GM18519 (cell line): ENCODE measurements around the gene CD27.
A peak's percentile ranks its signal among the peaks of the same experiment; 100 is the strongest.
"Not testable (repeated sequence)": the region's sequence is repeated elsewhere in the genome, so short reads cannot be mapped to it uniquely, and the experiment has no call there.

Source experiments
- ATAC-seq: cut with Tn5 transposase; IDR thresholded peaks from one replicate; pipeline ENCODE4 v1.9.1; 2021; ENCODE audit warnings: mild to moderate bottlenecking, moderate library complexity; ENCODE audit not compliant: unreplicated experiment, low FRiP score

The CD27 gene

GRCh38 chr12:6477601-6478377 lies 33.0 kb downstream of the CD27 start:
- not testable (repeated sequence) for ATAC-seq

GRCh38 chr12:6478416-6478815 lies 33.7 kb downstream of the CD27 start:
- no peak for ATAC-seq

DNA sequence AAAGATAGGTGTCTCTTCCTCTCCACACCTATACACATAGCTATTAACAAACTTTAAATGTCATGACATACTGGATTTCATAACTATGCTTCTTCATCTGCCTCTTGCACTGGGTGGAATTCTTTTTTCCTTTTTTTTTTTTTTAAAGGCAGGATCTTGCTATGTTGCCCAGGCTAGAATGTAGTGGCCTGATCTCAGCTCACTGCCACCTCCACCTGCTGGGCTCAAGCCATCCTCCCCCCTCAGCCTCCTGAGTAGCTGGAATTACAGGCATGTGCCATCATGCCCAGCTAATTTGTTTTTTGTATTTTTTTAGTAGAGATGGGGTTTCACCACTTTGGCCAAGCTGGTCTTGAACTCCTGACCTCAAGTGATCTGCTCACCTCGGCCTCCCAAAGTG lies 43.5 kb downstream of the CD27 start:
- ATAC-seq: no peak

DNA sequence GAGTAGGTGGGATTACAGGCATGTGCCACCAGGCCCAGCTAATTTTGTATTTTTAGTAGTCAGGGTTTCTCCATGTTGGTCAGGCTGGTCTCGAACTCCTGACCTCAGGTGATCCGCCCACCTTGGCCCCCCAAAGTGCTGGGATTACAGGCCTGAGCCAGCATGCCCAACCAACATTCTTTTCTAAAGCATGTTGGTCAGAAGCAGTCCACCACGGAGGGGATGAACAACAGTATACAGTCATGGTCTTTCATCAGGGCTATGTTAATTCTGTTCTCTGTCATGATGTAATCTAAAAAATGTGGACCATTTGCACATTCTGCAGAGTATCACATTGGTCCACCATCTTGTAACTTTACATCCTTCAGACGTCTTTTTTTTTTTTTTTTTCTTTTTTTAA lies 44.7 kb downstream of the CD27 start:
- no peak for ATAC-seq

GRCh38 chr12:6490673-6491072 lies 45.9 kb downstream of the CD27 start:
- not testable (repeated sequence) for ATAC-seq

DNA sequence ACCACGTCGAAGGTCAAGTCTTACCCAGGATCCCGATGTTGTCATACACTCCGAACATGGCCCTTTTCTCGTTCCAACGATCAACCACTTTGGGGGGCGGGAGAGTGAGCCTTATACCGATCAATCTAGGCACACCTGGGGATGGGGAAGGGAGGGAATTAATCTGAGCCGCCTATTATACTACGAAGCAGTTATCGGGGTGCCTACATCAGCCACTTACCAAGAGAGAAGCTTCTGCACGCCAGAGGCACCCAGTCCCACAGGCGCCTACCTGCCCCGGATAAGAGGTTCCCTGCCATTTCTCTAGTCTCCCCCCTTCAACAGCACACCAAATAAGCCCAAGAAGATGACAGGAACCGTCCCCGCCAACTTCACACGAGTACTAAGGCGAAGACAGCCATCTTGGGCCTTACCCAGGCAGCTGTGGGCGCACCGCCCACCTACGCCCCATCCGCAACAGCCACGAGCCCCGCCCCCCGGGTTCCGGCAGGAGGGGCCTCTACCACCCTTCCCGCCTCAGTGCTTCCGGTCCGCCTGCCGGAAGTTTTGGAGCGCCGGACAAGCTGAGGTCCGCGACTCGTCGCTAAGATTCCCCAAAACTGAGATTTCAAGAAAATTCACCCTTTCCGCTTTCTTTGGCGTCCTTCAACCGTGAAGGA lies 48.2 kb downstream of the CD27 start, which contains the start of gene MRPL51:
Gene MRPL51 (minus strand): TSS at position 425 of the 659 bp plus-strand sequence. CDS start 126 bp downstream, at position 299.
- peak; percentile 40 for ATAC-seq

DNA sequence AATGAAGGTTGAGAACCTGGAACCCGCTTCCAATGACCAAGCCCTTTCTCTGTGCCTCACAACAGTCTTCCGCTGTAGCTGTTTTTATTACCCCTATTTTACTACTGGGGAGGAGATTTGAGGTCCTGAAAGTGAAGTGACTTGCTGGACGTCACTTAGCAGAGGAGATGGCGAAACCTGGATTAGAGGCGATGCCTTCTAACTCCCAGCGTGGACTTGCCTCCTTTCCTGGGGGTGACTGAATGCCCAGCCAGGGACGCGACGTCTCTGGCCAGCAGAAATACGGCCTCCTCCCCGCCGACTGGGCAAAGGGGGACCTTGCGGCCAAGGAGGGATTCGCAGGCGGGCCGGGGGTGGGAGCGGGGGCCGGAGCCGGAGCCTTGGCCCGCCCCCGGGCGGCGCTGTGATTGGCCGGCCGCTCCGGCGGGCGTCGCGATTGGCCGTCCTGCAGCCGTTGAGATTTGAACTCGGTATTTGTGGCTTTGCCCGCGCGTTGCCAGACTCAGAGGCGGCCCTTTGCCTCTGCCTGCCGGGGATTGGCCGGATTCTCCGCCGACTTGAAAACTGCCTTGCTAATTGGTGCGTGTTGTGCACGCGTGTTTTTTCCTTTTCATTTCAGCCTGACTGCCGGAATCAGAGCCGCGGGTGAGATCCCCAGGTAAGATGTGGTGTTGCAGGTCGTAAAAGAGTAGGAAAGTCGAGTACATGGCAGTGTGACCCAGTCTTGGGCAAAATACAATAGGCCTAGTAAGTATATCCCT lies 48.9 kb downstream of the CD27 start, which contains the start of gene NCAPD2:
Gene NCAPD2 (plus strand): TSS at position 606 of the 761 bp plus-strand sequence. CDS start 997 bp downstream, outside the sequence.
- ATAC-seq: peak; percentile 74

DNA sequence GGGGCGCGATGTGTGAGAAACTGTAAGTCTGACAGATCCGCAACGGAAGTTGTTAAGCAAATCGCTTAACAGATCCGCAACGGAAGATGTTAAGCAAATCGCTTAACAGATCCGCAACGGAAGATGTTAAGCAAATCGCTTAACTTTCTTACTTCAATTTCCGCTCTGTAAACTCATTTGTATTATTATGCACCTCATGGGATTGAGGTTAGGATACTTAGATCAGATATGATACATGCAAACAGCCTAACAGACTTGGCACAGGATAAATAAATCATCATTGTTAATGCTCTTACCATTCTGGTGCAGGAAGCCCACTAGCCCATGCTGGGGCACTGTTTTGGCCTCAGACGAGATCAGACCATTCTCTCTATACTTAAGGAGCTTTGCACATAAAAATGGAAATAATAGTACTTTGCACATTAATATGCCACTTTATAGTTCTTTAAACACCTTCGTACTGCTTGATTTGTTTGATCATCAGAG lies 49.5 kb downstream of the CD27 start:
- peak; percentile 19 for ATAC-seq

GRCh38 chr12:6494968-6495367 lies 50.2 kb downstream of the CD27 start:
- ATAC-seq: no peak

- not testable (repeated sequence) for ATAC-seq
Measured at GRCh38 chr12:6497291-6497690, 52.5 kb downstream of the CD27 start.

DNA sequence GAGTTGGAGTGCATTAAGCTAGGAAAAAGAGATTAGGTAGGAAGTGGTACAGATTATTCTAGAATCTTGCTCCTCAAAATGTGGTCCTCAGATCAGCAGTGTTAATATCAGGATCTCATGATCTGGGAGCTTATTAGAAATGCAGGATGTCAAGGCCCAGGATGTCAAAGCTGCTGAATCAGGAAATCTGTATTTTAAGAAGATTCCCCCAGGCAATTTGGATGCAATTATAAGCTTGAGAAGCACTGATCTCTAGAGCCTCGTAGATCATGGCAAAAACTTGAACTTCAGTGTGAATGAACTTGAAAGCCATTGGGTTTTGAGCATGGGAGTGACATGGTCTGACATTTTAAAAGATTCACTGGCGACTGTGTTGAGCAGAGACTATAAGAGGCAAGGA lies 55.7 kb downstream of the CD27 start:
- ATAC-seq: no peak
